ENCODE results near the gene YAE1.

The YAE1 gene

GRCh38 chr7:39620486-39620885 is 54.3 kb downstream of the YAE1 start:
- H3K4me3 ChIP-seq (IDR thresholded peaks at IDR 0.05; ENCODE audit: insufficient read depth, low read depth, low read length): no peak overlapping the region
- H3K79me2 ChIP-seq (ENCODE audit: insufficient read depth, low read depth): peaks cover 24% of the 10 kb centered on the region
- H3K36me3 ChIP-seq (ENCODE audit: insufficient read depth): no peaks in the 10 kb centered on the region
- peak overlapping the region; percentile 38 for H3K27ac ChIP-seq
- H4K20me1 ChIP-seq (ENCODE audit: insufficient read depth): no peaks in the 10 kb centered on the region
- peaks cover 42% of the 10 kb centered on the region for H3K4me1 ChIP-seq (ENCODE audit: low read depth, poor library complexity, severe bottlenecking)
- H2AFZ ChIP-seq (ENCODE audit: low read depth): no peak overlapping the region
- no peak for TF ChIP-seq CTCF (conservative IDR thresholded peaks at IDR 0.05; ENCODE audit: low read depth, low read length)
- peak overlapping the region; percentile 58 for H3K4me2 ChIP-seq
- H3K9ac ChIP-seq: no peak overlapping the region
- H3K27me3 ChIP-seq (ENCODE audit: insufficient read depth, low read depth): no peaks in the 10 kb centered on the region

DNA sequence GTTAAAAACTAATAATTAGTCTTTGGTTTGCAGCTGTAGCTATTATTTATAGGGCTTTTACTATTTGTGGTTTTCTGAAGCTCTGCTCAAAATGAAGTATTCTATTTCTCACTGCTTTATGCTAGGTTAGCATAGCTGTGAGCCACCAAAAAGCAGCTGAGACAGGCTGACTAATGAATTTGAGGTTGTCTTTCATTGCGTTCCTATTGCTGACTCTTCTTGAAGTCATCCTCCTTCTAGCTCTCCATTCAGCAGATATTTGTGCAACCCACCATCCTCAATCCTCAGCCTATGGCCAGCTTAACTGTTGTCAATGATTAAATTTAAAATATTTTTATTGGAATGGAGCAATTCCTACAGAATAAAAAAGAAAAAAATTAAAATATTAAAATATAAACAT is 55.1 kb downstream of the YAE1 start:
- Histone ChIP-seq H2AFZ (ENCODE audit: low read depth) (no peak overlapping the region), H3K36me3 (ENCODE audit: insufficient read depth) (no peaks in the 10 kb centered on the region), H3K79me2 (ENCODE audit: insufficient read depth, low read depth) (peaks cover 32% of the 10 kb centered on the region), H3K27me3 (ENCODE audit: insufficient read depth, low read depth) (no peaks in the 10 kb centered on the region), H3K4me3 (IDR thresholded peaks at IDR 0.05; ENCODE audit: insufficient read depth, low read depth, low read length) (no peak overlapping the region), H3K27ac (peak overlapping the region; percentile 38), H3K4me2 (peak overlapping the region; percentile 58), H4K20me1 (ENCODE audit: insufficient read depth) (no peaks in the 10 kb centered on the region), H3K9ac (no peak overlapping the region), H3K4me1 (ENCODE audit: low read depth, poor library complexity, severe bottlenecking) (peaks cover 49% of the 10 kb centered on the region)
- no peak for TF ChIP-seq CTCF (conservative IDR thresholded peaks at IDR 0.05; ENCODE audit: low read depth, low read length)

GRCh38 chr7:39621784-39622411 is 55.7 kb downstream of the YAE1 start:
- Histone ChIP-seq H2AFZ (ENCODE audit: low read depth) (no peak overlapping the region), H3K27me3 (ENCODE audit: insufficient read depth, low read depth) (no peaks in the 10 kb centered on the region), H3K4me3 (IDR thresholded peaks at IDR 0.05; ENCODE audit: insufficient read depth, low read depth, low read length) (no peak overlapping the region), H3K4me1 (ENCODE audit: low read depth, poor library complexity, severe bottlenecking) (peaks cover 49% of the 10 kb centered on the region), H3K27ac (peak overlapping the region; percentile 38), H3K79me2 (ENCODE audit: insufficient read depth, low read depth) (peaks cover 38% of the 10 kb centered on the region), H4K20me1 (ENCODE audit: insufficient read depth) (no peaks in the 10 kb centered on the region; the same call in 1 of the 2 replicates), H3K4me2 (peak overlapping the region; percentile 58), H3K9ac (no peak overlapping the region), H3K36me3 (ENCODE audit: insufficient read depth) (no peaks in the 10 kb centered on the region)
- TF ChIP-seq CTCF (conservative IDR thresholded peaks at IDR 0.05; ENCODE audit: low read depth, low read length): no peak
